T-cell (primary cell): ENCODE measurements around the gene LRRC28. TPM values are rescaled to one million over a fixed set of nuclear protein-coding genes. Genes with fewer than 3 reads are reported as not detected.

Source experiments
- ATAC-seq, 4 experiments: fragments of 200-7000 bp in 3 of 4; fragments of 150-1000 bp in 1 of 4; cut with Tn5 transposase; replicated peaks in 1 of 4; 1 replicate in 3 of 4; 2 replicates in 1 of 4; pipeline ENCODE4 v1.10.0; 2021; ENCODE audit warnings: moderate library complexity in 3 of 4, mild to moderate bottlenecking in 2 of 4, moderate number of reproducible peaks in 1 of 4
- CTCF ChIA-PET, 2 donors: fragments of 300-600 bp; sonication (Branson Sonifier 250); formaldehyde crosslinking; loops; one replicate each; lab custom pipeline; 2022; ENCODE audit warnings: antibody characterized with exemption in 2 of 2; lab: Charles Lee
- POLR2A ChIA-PET, 2 donors: fragments of 300-600 bp; sonication (Branson Sonifier 250); formaldehyde crosslinking; loops; one replicate each; lab custom pipeline; 2022; ENCODE audit warnings: antibody characterized with exemption in 2 of 2; lab: Charles Lee
- DNase-seq, 35 experiments: peaks; one replicate each; pipeline versions ENCODE4 v3.0.0 to v3.0.0-alpha.2; 2013 to 2023
- H3K27ac ChIP-seq: one replicate; pipeline ENCODE4 v1.5.1; 2013; ENCODE audit warnings: low read length
- H3K27me3 ChIP-seq, 2 experiments: replicated peaks in 1 of 2; 1 replicate in 1 of 2; 2 replicates in 1 of 2; pipeline versions ENCODE4 v1.6.1 to v1.7.0; 2013; ENCODE audit warnings: low read length in 1 of 2, mixed read lengths in 1 of 2; ENCODE audit not compliant: control insufficient read depth in 2 of 2, insufficient read depth in 2 of 2; ENCODE audit errors: extremely low read depth in 1 of 2
- H3K36me3 ChIP-seq, 2 donors: 1 replicate in 1 of 2; 2 replicates in 1 of 2; pipeline versions ENCODE4 v1.6.1 to v1.7.0; 2013; ENCODE audit warnings: low read length in 1 of 2; ENCODE audit not compliant: control insufficient read depth in 2 of 2, insufficient read depth in 1 of 2; ENCODE audit errors: extremely low read depth in 1 of 2
- H3K4me1 ChIP-seq, 2 experiments: 1 replicate in 1 of 2; 2 replicates in 1 of 2; pipeline versions ENCODE4 v1.6.1 to v1.7.0; 2013; ENCODE audit warnings: low read length in 2 of 2, mixed read lengths in 1 of 2; ENCODE audit not compliant: insufficient read depth in 2 of 2, control insufficient read depth in 1 of 2; ENCODE audit errors: extremely low read depth in 1 of 2
- H3K4me3 ChIP-seq, 2 donors: 1 replicate in 1 of 2; 2 replicates in 1 of 2; pipeline versions ENCODE4 v1.5.1 to v1.7.0; 2013; ENCODE audit warnings: mild to moderate bottlenecking in 2 of 2, low read length in 1 of 2, moderate library complexity in 1 of 2; ENCODE audit not compliant: control insufficient read depth in 1 of 2; ENCODE audit errors: extremely low read depth in 1 of 2
- H3K9me3 ChIP-seq: 2 replicates; pipeline ENCODE4 v1.7.0; 2013
- H3K27ac Mint-ChIP-seq, 2 donors: one replicate each; pipeline ENCODE4 v1.8.0; 2020 to 2021; ENCODE audit warnings: mild to moderate bottlenecking in 2 of 2, mixed read lengths in 2 of 2
- H3K27me3 Mint-ChIP-seq, 2 donors: one replicate each; pipeline ENCODE4 v1.8.0; 2021 to 2022; ENCODE audit warnings: mixed read lengths in 2 of 2
- H3K36me3 Mint-ChIP-seq: one replicate; pipeline ENCODE4 v1.8.0; 2021; ENCODE audit warnings: mixed read lengths
- H3K4me1 Mint-ChIP-seq, 3 donors: one replicate each; pipeline ENCODE4 v1.8.0; 2020 to 2022; ENCODE audit warnings: mixed read lengths in 3 of 3, mild to moderate bottlenecking in 1 of 3
- H3K4me3 Mint-ChIP-seq, 3 donors: one replicate each; pipeline ENCODE4 v1.8.0; 2020 to 2022; ENCODE audit warnings: mild to moderate bottlenecking in 3 of 3, mixed read lengths in 3 of 3, moderate library complexity in 3 of 3
- H3K9me3 Mint-ChIP-seq, 3 donors: one replicate each; pipeline ENCODE4 v1.8.0; 2020 to 2022; ENCODE audit warnings: mixed read lengths in 3 of 3
- WGBS: methylation state at CpG from one replicate; pipeline ENCODE4 v1.1.5; 2013; ENCODE audit warnings: missing lambda C conversion rate; ENCODE audit not compliant: insufficient coverage; 5-methylcytosine and 5-hydroxymethylcytosine counted together
- total RNA-seq, 35 experiments: library from RNA in 6 of 35; stranded (reverse) in 6 of 35; fragments of 120-200 nt in 1 of 35; gene quantifications; one replicate each; pipeline versions ENCODE4 v1.2.1 to v1.2.4 and lab custom pipeline; 2013 to 2026

The LRRC28 gene
- total RNA-seq, 5 donors from 2014 or later (not counting 1 experiment from before 2014, with no cell fraction given): 14.2 to 20.0 (median 16.5) TPM

DNA sequence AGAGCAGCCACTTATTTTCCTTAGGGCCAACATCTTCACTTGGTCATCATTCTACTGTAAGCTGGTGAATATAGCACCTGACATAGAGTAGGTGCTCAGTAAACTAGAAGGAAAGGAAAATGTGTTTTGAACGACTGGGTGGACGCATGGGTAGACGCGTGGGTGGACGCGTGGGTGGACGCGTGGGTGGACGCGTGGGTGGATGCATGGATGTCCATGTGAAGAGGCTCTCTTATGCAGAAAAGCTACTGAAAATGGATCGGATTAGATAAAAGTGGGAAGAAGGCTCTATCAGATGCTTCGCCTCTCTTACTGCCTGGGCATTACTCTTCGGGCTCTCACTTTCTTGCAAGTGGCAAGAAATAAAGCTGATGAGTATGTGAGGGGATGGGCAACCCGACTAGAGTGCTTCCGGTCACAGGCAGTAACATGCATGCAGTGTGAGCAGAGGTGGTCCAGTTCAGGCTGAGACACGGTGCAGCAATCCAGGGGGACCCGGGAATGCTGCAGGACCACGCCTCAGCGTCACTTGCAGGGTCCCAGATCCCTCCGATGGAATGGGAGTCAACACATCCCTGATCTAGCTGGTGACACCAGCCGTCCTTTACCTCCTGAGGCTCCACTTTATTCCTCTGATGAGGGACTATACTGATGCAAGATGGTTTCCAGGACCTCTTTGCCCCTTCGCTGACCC is 176.5 kb downstream of the LRRC28 start:
- Mint-ChIP-seq H3K4me3 (no peak overlapping the region), H3K27me3 (no peaks in the 10 kb centered on the region), H3K27ac (peak overlapping the region in 1 of 2 donors; percentile 99), H3K4me1 (peaks cover 59 to 63% (median 59%) of the 10 kb centered on the region in 3 donors), H3K9me3 (no peaks in the 10 kb centered on the region), H3K36me3 (peaks cover 2% of the 10 kb centered on the region)
- H3K27ac ChIP-seq: no peak overlapping the region
- H3K36me3 ChIP-seq: no peaks in the 10 kb centered on the region
- whole genome bisulfite sequencing: 89% methylated on average over 19 of the region's 22 CpGs
- peaks cover 37 to 55% of the 10 kb centered on the region in 2 experiments for H3K4me1 ChIP-seq
- H3K9me3 ChIP-seq: no peaks in the 10 kb centered on the region
- H3K27me3 ChIP-seq: no peaks in the 10 kb centered on the region
- H3K4me3 ChIP-seq: no peak overlapping the region
- CTCF ChIA-PET: no interaction called here
- POLR2A ChIA-PET: interaction anchor here in 1 of 2 donors (0.5 kb wide), 1 partner anchor 146 kb away, joined by 7 read pairs; no protein-coding TSS in a partner anchor
- ATAC-seq: no peak
- no peak for DNase-seq

DNA sequence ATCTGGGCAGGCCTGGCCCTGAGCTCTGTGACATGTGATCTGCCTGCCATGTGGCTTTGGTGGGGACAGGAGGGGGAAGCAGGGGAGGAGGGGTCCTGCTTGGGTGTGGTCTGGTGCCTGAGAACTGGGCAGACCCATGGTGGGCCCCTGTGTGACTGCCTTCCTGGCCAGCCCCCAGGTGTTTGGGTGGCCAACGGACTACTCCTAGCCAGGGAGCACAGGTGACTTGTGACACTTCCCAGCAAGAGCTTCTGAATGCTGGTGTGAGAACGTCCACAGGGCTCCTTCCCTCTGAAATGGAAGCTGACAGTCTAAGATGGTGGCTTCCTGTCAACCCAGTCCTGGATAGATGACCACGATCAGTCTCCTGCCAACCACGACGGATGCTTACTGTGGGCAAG is 178.4 kb downstream of the LRRC28 start:
- H3K27ac ChIP-seq: no peak overlapping the region
- no peak overlapping the region for H3K4me3 Mint-ChIP-seq
- H3K9me3 ChIP-seq: no peaks in the 10 kb centered on the region
- peaks cover 56 to 63% (median 57%) of the 10 kb centered on the region in 3 donors for H3K4me1 Mint-ChIP-seq
- peak overlapping the region in 1 of 2 donors; percentile 3 for H3K27ac Mint-ChIP-seq
- ATAC-seq: no peak
- H3K27me3 Mint-ChIP-seq: no peaks in the 10 kb centered on the region
- DNase-seq: no peak
- peaks cover 0 to 7% of the 10 kb centered on the region in 2 experiments for H3K27me3 ChIP-seq
- WGBS: 87% methylated on average over 5 of the region's 5 CpGs
- H3K36me3 Mint-ChIP-seq: no peaks in the 10 kb centered on the region
- H3K4me3 ChIP-seq: no peak overlapping the region
- no peaks in the 10 kb centered on the region for H3K9me3 Mint-ChIP-seq
- no peaks in the 10 kb centered on the region for H3K36me3 ChIP-seq
- peaks cover 36 to 57% of the 10 kb centered on the region in 2 experiments for H3K4me1 ChIP-seq
- ChIA-PET POLR2A (interaction anchor here in 1 of 2 donors (0.6 kb wide), 1 partner anchor 20 kb away, joined by 3 read pairs; no protein-coding TSS in a partner anchor), CTCF (no interaction called here)

DNA sequence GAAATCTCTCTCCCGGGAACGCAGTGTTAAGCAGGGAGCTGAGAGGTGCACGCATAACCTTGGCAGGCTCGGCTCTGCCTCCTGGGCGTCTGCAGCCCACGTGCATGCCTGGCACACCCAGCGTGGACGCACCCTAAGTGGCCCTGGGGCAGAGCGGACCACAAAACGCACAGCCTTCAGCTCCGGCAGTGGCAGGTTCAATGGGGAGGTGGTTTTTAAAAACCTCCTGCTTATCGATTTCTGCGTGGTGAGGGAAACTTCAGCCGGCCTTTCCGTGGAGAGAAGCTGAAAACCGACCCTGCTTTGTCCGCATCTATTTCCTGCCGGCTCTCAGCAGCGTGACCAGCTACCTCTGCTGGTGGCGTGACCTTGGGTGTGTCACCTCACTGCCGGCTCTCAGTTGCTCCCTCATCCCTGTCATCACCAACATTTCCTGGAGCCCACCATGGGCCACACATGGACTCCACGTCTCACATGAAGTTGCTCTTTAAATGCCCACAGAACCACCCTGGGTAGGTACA is 179.7 kb downstream of the LRRC28 start:
- no peak for DNase-seq
- peaks cover 0 to 16% of the 10 kb centered on the region in 2 experiments for H3K27me3 ChIP-seq
- peaks cover 35 to 57% of the 10 kb centered on the region in 2 experiments for H3K4me1 ChIP-seq
- H3K36me3 Mint-ChIP-seq: no peaks in the 10 kb centered on the region
- no peaks in the 10 kb centered on the region for H3K9me3 ChIP-seq
- no peak for ATAC-seq
- POLR2A ChIA-PET: no interaction called here
- H3K27me3 Mint-ChIP-seq: no peaks in the 10 kb centered on the region
- H3K9me3 Mint-ChIP-seq: no peaks in the 10 kb centered on the region
- H3K36me3 ChIP-seq: no peaks in the 10 kb centered on the region
- 93% methylated on average over 22 of the region's 22 CpGs for WGBS
- H3K27ac ChIP-seq: no peak overlapping the region
- H3K4me1 Mint-ChIP-seq: peaks cover 45 to 64% (median 56%) of the 10 kb centered on the region in 3 donors
- H3K27ac Mint-ChIP-seq: peak overlapping the region in 1 of 2 donors; percentile 39
- CTCF ChIA-PET: no interaction called here
- H3K4me3 ChIP-seq: no peak overlapping the region
- no peak overlapping the region for H3K4me3 Mint-ChIP-seq

DNA sequence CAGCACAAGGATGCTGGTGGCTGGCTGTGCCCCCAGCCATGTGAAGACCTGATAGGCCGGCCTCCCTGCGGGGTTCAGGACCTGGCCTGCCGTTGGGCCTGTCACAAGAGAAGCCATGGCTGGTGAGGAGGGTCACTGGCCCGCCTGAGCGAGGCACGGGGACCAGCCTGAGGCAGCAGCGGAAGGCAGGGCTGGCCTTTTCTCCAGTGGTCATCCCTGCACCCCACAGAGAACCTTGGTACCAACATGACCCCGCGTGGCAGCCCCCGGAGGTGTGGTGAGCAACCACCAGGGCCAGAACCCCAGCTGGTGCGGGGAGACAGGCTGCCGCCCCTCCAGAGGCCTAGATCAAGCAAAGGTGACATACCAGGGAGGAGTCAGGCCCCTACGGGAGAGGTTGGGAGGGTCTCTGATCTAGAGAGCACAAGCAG is 180.4 kb downstream of the LRRC28 start:
- Mint-ChIP-seq H3K9me3 (no peaks in the 10 kb centered on the region), H3K4me1 (peaks cover 40 to 58% (median 54%) of the 10 kb centered on the region in 3 donors), H3K27ac (peak overlapping the region; percentile 39 to 49), H3K36me3 (no peaks in the 10 kb centered on the region), H3K27me3 (no peaks in the 10 kb centered on the region), H3K4me3 (peak overlapping the region in 1 of 3 donors; percentile 62)
- H3K36me3 ChIP-seq: no peaks in the 10 kb centered on the region
- ChIA-PET CTCF (interaction anchor here in 1 of 2 donors (0.6 kb wide), 1 partner anchor 76 kb away, joined by 3 read pairs; no protein-coding TSS in a partner anchor), POLR2A (no interaction called here)
- peaks cover 0 to 16% of the 10 kb centered on the region in 2 experiments for H3K27me3 ChIP-seq
- no peak overlapping the region for H3K4me3 ChIP-seq
- H3K4me1 ChIP-seq: peaks cover 36 to 57% of the 10 kb centered on the region in 2 experiments
- WGBS: 86% methylated on average over 8 of the region's 13 CpGs
- DNase-seq: no peak
- H3K9me3 ChIP-seq: no peaks in the 10 kb centered on the region
- no peak overlapping the region for H3K27ac ChIP-seq
- no peak for ATAC-seq

DNA sequence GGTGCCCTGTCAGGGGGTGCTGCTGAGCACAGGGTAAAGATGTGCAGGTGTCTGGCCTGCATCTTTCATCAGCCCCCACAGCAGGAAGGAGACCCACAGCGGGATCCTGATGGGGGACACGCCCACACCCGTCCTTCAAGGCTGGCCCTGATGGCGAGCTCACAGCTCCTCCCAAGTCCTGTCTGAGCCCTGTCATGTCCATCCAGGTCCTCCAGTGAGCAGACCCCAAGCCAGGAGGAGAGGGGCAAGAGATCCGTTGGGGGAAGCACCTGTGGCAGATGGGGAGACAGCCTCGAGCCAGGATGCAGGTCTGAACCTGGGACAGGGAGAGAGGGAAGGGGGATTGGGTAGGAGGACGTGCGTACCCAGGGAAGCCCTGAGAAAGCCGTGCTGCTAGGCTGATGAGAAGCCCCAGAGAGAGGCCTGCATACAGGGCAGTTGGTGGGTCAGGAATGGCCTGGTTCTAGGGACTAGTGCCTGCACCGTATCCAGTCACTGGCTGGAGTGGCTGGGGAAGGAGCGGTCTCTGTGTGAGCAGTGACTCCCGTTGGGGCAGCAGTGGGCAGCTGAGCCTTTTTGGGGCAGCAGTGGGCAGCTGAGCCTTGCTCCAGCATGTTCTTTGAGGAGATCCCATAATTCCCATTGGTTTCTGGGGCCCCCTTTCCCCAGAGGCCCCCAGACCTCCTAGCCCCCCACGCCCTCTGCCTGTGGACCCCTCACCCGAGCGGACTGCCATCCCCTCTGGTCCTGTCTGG is 181.2 kb downstream of the LRRC28 start:
- H3K4me1 ChIP-seq: peaks cover 38 to 62% of the 10 kb centered on the region in 2 experiments
- peak overlapping the region; percentile 49 for H3K27ac ChIP-seq
- Mint-ChIP-seq H3K4me3 (peak overlapping the region in 1 of 3 donors; percentile 62), H3K4me1 (peaks cover 46 to 56% (median 54%) of the 10 kb centered on the region in 3 donors), H3K36me3 (no peaks in the 10 kb centered on the region), H3K27me3 (no peaks in the 10 kb centered on the region), H3K27ac (peak overlapping the region; percentile 49 to 71), H3K9me3 (no peaks in the 10 kb centered on the region)
- no peaks in the 10 kb centered on the region for H3K9me3 ChIP-seq
- H3K4me3 ChIP-seq: no peak overlapping the region
- 80% methylated on average over 14 of the region's 15 CpGs for WGBS
- peaks cover 0 to 16% of the 10 kb centered on the region in 2 experiments for H3K27me3 ChIP-seq
- no peak for ATAC-seq
- no peaks in the 10 kb centered on the region for H3K36me3 ChIP-seq
- DNase-seq: no peak
- CTCF ChIA-PET: interaction anchor here in 1 of 2 donors (0.6 kb wide), 1 partner anchor 77 kb away, joined by 3 read pairs; no protein-coding TSS in a partner anchor
- POLR2A ChIA-PET: no interaction called here
